Measurements from ENCODE around the gene CEP95.

Gene CEP95

GRCh38 chr17:64546716-64547115, 39.9 kb downstream of the CEP95 start (continued):
- TF ChIP-seq REST (tag by site-specific recombination; IDR thresholded peaks at IDR 0.05), result no peak
- no peak for TF ChIP-seq KLF17 (tag by site-specific recombination; IDR thresholded peaks at IDR 0.05)

- H3K4me3 ChIP-seq (ENCODE audit: low read depth, low read length), result no peak overlapping the region
- H3K27ac ChIP-seq (ENCODE audit: extremely low read depth, low read depth, low read length), result no peak overlapping the region
- H3K9me3 ChIP-seq (ENCODE audit: control insufficient read depth, insufficient read depth, low read depth, low read length), result no peaks in the 10 kb centered on the region
- ChIA-PET POLR2A (no interaction called here), CTCF (interaction anchor here (2.4 kb wide), 1 partner anchor 102 kb away, joined by 10 read pairs; no protein-coding TSS in a partner anchor)
- H3K4me1 ChIP-seq (ENCODE audit: control insufficient read depth, insufficient read depth, low read length), result no peaks in the 10 kb centered on the region
- no peak for TF ChIP-seq ZNF146 (tag by site-specific recombination; IDR thresholded peaks at IDR 0.05)
- no peak for TF ChIP-seq ZNF768 (tag by site-specific recombination; IDR thresholded peaks at IDR 0.05)
- no peak for TF ChIP-seq ZNF211 (tag by site-specific recombination; IDR thresholded peaks at IDR 0.05; ENCODE audit: low read depth)
- no peak for TF ChIP-seq ZNF558 (tag by site-specific recombination; IDR thresholded peaks at IDR 0.05)
- no peak for TF ChIP-seq SALL2 (tag by site-specific recombination; IDR thresholded peaks at IDR 0.05; ENCODE audit: borderline replicate concordance)
- TF ChIP-seq GFI1B (tag by site-specific recombination; IDR thresholded peaks at IDR 0.05), result no peak
- no peak for TF ChIP-seq ZSCAN23 (tag by site-specific recombination; IDR thresholded peaks at IDR 0.05)
- no peak for TF ChIP-seq ZNF777 (tag by site-specific recombination; IDR thresholded peaks at IDR 0.05; ENCODE audit: borderline replicate concordance)
- no peak for TF ChIP-seq ZNF555 (tag by site-specific recombination; conservative IDR thresholded peaks at IDR 0.05)
- TF ChIP-seq ZFP69B (tag by site-specific recombination; IDR thresholded peaks at IDR 0.05), result no peak
- no peak for TF ChIP-seq ZXDB (tag by site-specific recombination; IDR thresholded peaks at IDR 0.05)
- no peak for TF ChIP-seq PRDM4 (tag by site-specific recombination; IDR thresholded peaks at IDR 0.05)
- TF ChIP-seq ZNF629 (tag by site-specific recombination; IDR thresholded peaks at IDR 0.05), result no peak
- no peak for TF ChIP-seq KLF8 (tag by site-specific recombination; IDR thresholded peaks at IDR 0.05)
- TF ChIP-seq ZNF501 (tag by site-specific recombination; IDR thresholded peaks at IDR 0.05), result no peak
- no peak for TF ChIP-seq ZNF677 (tag by site-specific recombination; IDR thresholded peaks at IDR 0.05)
- no peak for TF ChIP-seq ATF2 (tag by site-specific recombination; IDR thresholded peaks at IDR 0.05; ENCODE audit: low read depth)
- no peak for TF ChIP-seq KLF7 (tag by site-specific recombination; IDR thresholded peaks at IDR 0.05; ENCODE audit: borderline replicate concordance)
- no peak for TF ChIP-seq ZNF324 (tag by site-specific recombination; IDR thresholded peaks at IDR 0.05)
- H3K36me3 ChIP-seq (ENCODE audit: control insufficient read depth in 2 of 2, insufficient read depth in 1 of 2, low read length in 2 of 2), result peaks cover 21 to 80% of the 10 kb centered on the region in 2 experiments
These were observed 40.5 kb downstream of the CEP95 start for GRCh38 chr17:64547319-64547718.
